Left colon (tissue), 2 donors: ENCODE results near the gene NMNAT3. TPM values are rescaled to one million over a fixed set of nuclear protein-coding genes. Genes with fewer than 3 reads are reported as not detected.
"Not testable (repeated sequence)": the region's sequence is repeated elsewhere in the genome, so short reads cannot be mapped to it uniquely, and the experiment has no call there.

Source experiments
- ATAC-seq: fragments of 200-7000 bp; cut with Tn5 transposase; one replicate; pipeline ENCODE4 v1.9.1; 2020; ENCODE audit warnings: mild to moderate bottlenecking, moderate library complexity
- DNase-seq, 2 donors: peaks; one replicate each; pipeline ENCODE4 v3.0.0-alpha.2; 2020
- intact Hi-C, 2 donors: fragments of 100-400 bp; cut with DNase I in 1 of 2; cut with micrococcal nuclease in 1 of 2; formaldehyde crosslinking; loops; one replicate each; pipeline versions ENCODE4 v1.11.2 to v1.14.0; 2022; cut with DNase I, micrococcal nuclease
- total RNA-seq, 2 donors: library from RNA; stranded (reverse); fragmentation: NEBNext Ultra II Directional; extraction: Animal tissue kit (Norgen Biotek cat#: 25700); gene quantifications; one replicate each; pipeline ENCODE4 v1.2.1, GENCODE V29; 2021
- donor health status: DM: no; HTN: no; CAD: no.
- donor health status: DM: yes; HTN: yes; CAD: no.

NMNAT3 gene
- total RNA-seq, 2 donors from 2014 or later, result 6.2 to 8.7 TPM

DNA sequence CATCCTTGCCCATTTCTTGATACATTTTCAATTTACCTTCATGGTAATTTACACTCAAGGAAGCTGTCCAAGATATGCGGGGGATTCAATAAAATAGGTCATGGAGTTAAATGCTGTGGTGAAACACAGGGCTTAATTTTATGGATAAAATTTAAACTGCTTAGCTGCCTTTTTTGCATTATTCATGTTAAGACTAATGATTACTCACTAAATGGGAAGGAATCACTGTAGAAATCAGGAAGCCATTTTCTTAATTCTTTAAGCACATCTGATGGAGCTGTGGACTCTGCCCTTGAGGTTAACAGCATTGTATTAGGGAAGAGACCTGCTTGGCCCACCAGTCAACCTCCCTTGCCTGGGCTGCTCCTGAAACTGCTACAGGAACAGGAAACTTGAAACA is 75.8 kb downstream of the NMNAT3 start:
- DNase-seq, result no peak
- ATAC-seq, result no peak
- intact Hi-C loops, result no loop called here

DNA sequence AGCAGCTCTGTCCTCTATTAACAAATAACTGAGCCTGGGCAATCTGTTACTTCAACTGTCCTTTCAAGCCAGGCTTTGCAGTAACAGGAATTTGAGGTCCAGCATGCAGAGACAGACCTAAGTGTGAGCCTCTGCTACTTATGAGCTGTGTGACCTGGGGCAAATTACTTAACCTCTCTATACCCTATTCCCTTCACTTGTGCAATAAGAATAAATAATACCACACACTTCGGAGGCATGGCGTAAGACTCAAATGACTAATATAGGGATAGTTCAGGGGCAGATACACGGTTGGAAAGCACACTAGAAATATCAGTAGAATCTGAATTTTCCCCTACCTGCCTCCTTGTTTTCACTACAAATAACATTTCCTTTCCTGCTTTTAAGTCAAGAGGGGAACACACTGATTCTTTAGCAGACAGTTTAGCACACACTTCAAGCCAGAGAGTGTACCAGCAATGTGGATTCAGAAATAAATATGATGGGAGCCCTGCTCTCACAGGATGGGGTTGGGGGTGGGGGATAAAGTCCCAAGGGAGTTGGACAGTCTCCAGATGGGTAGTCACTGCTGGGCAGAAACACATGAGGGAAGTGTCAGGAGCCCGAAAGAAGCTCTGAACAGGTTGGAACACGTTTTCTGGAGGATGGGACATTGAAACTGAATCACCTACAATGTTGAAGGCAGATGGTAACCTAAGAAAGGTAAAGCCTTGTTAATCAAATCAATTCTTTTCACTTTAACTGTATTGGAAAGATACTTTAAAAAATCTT is 76.4 kb downstream of the NMNAT3 start:
- intact Hi-C loops, result no loop called here
- no peak for ATAC-seq
- DNase-seq, result no peak

DNA sequence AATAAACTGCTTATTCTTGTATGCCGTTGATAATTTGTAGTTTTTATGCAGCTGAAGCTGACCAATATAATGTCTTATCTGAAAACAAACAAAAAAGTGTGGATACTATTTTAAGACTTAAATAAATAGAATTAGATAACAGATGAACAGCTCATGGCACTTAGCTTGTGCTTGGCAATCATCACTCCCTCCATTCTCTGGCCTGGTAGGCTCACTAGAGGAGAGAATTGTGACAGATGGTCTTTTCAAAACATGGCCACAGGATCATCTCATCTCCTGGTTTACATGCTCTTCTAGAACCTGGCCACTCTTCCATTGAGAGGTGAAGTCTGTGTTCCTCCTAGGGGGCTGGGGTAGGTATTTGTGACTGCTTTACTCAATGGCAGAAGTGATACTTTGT is 79.8 kb downstream of the NMNAT3 start:
- peak; percentile 33 for ATAC-seq
- no peak for DNase-seq
- intact Hi-C loops, result no loop called here

DNA sequence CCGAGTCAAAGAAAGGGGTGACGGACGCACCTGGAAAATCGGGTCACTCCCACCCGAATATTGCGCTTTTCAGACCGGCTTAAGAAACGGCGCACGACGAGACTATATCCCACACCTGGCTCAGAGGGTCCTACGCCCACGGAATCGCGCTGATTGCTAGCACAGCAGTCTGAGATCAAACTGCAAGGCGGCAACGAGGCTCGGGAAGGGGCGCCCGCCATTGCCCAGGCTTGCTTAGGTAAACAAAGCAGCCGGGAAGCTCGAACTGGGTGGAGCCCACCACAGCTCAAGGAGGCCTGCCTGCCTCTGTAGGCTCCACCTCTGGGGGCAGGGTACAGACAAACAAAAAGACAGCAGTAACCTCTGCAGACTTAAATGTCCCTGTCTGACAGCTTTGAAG is 86.6 kb downstream of the NMNAT3 start:
- intact Hi-C loops, ATAC-seq, DNase-seq: not testable (repeated sequence)

DNA sequence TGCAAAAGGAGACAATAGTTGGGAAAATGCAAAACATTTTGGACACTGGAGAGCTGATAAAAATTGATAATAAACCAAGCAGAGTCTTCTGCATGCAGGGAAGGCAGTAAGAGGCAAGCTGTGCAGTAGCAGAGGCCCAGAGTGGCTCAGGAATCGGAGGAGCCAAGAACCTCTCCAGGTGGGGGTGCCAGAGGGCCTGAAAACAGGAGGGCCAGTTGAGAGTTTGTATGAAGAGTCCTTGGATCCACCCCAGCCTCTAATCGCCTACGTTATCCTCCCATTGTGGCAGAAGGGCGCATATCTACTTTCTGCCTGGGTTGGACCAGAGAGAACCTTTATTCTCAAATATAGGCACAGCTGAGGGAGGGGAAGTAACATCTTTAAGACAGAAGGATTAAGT is 89.3 kb downstream of the NMNAT3 start:
- intact Hi-C loops, result no loop called here
- ATAC-seq, result peak; percentile 59
- DNase-seq, result peak in 1 of 2 donors; percentile 31

DNA sequence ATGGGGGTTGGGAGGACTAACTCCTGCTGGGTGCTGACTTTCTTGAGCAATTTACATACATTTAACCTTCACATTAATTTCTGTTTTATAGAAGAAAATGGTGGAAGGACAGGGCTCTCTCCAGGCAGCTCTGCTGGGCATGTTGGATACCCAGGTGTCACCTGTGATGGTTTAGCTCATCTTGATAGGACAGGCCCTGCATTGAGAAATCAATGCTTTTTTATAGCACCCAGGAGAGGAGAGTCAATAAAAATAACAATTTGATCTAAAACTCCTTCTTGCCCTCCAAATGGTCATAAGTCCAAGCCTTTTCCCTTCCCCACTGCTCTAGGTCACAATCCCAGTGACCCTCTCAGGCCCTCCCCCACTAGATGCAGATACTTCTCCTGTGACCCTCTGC is 90.0 kb downstream of the NMNAT3 start:
- intact Hi-C loops, result no loop called here
- ATAC-seq (no peak), DNase-seq (no peak)

DNA sequence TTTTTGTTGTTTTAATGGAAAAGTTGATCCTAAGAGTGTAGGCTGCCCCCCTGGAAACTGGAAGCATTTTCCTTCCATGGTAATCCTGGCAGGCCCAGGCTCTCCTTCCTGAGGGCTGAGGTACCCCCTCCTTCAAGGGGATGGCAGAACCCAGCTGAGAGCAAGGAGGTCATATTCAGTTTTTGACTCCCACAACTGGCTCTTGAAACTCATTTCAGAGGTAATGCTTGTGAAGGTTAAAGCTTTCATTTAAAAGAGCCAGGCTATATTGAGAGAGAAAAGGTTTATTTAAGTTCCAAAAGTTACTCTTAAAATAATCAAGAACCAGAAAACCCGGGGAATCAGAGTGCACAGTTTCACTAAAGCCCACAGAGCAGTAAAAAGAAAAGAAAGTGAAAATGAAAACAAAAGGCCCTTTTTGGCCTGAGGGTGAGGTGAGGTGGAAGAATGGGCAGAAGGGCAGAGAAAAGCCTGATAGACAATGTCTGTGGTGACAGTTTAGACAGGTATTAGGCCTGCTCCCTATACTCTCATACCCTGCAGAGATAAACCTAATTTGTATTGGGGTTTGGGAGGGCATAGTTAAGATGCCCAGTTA is 91.3 kb downstream of the NMNAT3 start:
- intact Hi-C loops, result no loop called here
- DNase-seq (no peak), ATAC-seq (no peak)

DNA sequence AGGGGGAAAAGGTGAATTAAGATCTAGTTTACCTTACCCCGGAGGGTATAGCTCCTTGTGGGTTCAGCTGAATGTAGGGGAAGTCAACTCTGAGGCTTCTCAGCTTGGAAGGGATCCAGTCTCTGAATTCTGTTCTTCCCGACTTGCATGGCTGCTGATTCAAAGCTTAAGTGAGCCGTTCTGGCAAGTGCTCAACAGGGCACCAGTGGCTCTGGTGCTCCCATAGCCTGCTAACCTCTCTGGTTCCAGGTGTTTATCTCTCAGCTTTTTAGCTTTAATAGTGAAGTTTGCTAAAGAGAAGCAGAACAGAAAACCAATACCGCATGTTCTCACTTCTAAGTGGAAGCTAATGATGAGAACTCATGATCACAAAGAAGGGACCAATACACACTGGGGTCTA is 92.0 kb downstream of the NMNAT3 start:
- intact Hi-C loops, result no loop called here
- ATAC-seq, result no peak
- DNase-seq, result no peak

DNA sequence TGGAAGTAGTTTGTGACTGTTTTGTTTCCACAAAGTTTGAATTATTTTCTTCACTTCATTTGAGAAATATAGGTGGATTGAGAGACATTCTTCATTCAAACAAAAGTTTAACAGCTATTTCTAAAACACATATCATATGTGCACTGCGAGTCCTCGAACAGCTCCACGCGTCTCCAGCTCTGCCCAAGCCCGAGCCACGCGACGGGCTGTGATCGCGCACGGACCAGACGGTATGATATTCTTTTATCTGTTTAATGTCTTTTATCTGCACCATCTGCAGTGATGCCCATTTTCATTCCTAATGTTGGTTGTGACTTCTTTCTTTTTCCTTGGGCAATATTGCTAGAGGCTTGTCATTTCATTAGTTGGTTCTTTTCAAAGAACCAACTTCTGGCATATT is 94.1 kb downstream of the NMNAT3 start:
- intact Hi-C loops, DNase-seq, ATAC-seq: not testable (repeated sequence)

DNA sequence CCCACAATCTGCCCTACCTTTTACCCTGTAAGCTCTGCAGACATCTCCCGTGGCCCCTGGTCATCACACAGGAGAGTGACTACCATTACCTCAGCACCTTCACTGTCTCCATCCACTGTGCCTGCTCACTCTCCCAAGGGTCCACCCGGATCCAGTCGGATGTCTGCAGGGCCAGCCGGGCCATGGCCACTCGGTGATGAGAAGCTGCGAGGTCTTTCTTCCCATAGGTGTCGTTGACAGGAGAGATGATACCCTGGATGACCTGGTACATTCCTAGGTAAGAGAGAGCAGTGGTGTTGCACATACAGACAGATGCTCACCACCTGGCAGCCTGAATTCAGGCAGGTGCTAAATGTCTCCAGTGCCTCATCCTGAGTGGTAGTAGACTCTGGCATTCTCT is 99.0 kb downstream of the NMNAT3 start:
- no peak for DNase-seq
- intact Hi-C loops, result no loop called here
- no peak for ATAC-seq

DNA sequence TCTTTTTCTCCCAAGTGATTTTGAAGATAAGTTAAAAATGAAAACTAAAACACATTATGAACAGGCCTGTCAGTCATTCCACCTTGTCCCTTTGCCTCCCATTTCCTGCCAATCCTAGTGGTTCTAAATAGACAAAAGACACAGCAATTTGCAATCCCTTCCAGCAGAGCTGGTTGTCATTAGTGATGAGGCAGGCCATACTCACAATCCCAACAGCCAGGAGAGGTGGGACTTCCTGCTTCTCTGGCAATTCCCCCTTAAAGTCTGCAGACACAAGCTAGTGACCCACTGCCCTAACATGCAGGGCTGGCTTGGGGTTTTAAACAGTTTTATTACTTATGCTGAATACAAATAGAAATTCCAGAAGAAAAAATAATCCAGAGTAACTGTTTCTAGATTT is 99.9 kb downstream of the NMNAT3 start:
- no peak for ATAC-seq

DNA sequence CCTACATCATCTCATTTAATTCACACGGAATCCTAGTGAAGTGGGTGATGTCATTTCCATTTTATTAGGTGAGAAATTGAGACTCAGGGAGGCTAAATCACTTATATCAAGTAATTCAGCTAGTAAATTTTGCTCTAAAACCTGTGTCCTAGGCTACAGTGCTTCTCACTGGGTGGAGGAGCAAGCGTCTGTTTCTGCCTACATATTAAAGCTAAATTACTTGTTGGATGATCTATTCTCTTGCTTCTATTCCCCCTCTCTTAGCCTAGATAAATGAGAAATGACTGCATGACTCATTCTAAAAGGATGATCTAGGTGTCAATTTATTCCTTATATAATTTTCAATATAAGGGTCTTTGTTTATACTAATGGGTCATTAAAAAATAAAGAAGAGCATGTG is 100.4 kb downstream of the NMNAT3 start:
- intact Hi-C loops, result no loop called here
- ATAC-seq, result no peak

More for the DNA sequence above, 99.9 kb downstream of the NMNAT3 start:
- intact Hi-C loops, result no loop called here
- DNase-seq, result no peak

DNA sequence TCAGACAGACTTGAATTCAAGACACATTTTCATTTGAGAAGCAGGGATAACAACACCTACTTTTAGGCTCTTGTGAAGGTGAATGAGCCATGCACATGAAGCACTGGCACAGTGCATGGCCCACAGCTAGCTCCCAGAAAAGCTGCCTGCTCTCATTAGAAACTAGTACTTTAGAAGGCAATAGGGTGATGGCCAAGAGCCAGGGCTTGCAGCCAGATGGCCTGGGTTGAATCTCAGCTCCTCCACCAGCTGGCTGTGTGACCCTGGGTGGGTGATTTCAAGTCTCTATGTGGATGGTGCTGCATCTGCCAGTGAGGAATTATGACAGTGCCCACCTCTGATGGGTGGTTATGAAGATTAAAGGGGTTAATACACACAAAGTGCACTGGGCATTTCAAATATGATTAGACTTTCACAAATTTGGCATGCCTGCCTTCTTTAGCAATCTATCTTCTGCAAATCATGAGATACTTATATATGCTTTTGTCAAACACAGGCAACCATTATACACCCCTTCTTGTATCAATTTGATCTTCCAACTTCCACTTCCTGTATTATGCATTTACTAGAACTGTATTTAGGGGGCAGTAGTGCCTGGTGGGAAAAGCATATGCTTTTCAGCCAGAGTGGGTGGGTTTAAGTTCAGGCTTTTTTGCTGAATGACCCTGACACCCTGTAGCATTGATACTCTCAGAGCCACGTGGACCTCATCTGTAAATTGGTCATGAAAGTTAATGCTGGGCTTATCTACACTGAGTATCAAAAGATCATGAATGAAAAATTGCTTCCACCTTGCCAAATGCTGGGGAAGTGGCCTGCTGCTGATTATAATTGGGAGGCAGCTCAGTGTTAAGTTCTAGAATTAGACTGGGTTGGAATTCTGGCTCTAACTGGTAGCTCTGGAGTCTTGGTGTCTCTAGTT is 103.5 kb downstream of the NMNAT3 start:
- DNase-seq (peak in 1 of 2 donors; percentile 25), ATAC-seq (no peak)
- intact Hi-C loops, result no loop called here

More for the DNA sequence above, 100.4 kb downstream of the NMNAT3 start:
- DNase-seq, result no peak

DNA sequence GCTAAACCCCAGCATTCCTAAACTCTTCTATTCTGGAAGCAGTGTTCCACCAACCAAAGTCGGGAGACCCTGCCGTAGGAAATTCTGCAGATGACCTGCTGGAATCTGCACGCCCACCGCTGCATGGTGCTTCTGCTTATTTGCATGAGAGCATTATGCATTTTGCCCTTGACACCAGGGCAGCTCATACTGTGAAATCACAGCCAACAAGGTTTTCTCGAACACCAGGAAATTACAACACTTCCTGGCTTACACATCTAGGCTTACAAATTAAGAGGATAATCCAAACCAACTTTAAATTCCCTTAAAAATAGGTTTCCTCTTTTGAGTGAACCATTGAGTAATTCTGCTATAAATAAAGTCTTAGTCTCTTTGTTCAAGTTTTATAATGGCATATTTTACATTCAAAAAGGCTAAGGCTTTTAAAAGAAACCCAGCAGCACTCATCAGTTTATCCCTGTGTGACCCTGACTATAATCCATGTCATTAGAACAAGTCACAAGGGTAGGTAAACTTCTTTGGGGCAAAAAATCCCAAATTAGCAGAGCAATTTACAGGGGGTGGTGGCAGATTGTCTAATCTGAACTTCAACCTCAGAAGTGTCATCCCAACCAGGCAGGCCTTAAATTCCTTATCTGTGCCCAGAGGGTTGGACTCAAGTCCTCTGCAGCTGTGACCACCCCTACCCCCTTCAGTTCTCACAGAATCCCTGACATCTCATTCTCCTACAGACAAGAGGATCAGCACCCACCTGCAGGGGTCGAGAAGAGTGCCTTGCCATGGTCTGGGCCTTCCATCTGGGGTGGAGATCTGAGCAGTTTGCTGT is 104.7 kb downstream of the NMNAT3 start:
- DNase-seq (no peak), ATAC-seq (no peak)
- intact Hi-C loops, result no loop called here

DNA sequence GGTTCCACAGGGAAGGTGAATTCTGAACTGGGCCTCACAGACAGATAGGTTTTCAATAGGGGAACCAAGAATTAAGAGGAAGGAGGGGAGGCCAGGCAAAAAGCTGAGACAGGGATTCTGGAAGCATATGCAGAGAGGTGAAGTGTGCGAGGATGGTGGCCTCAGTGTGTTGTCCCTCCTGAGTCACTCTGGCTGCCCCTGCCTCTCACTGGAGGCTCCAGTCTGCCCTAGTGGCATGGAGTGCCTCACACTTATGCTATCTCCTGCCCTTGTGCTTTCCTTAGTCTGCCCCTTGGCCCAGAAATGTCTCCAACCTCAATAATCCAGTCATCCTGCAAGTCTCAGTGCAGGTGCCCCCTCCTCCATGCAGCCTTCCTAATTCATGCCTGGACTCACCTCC is 106.1 kb downstream of the NMNAT3 start:
- ATAC-seq, result no peak

DNA sequence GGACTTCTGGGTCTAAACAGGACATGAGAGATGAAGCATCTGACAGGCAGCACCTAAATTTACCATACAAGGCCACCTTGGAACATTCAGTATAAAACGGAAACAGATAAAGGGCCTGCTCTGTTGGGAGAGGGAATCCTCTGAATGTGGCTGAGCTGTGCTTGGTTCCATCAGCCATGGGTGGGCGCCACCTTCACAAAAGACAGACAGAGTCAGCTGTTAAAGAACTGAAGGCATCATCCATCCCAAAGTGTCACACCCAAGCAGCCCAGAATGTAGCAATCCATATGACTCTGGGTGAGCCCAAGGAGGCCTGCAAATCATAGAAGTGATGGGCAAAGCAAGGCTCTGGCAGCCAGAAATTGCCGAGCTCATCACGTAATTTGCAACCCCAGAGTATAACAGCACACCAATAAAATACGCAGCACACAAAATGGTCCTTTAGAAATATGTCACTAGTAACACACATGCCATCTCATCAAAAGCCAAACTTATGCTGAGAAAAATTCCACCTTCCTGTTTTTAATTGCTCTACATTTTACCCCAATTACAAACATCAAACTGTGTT is 113.4 kb downstream of the NMNAT3 start:
- intact Hi-C loops, result loop anchor here in 1 of 2 donors (5.0 kb wide), 1 partner anchor 137 kb away; no protein-coding TSS in a partner anchor
- no peak for DNase-seq
- ATAC-seq, result peak; percentile 56

More for the DNA sequence above, 106.1 kb downstream of the NMNAT3 start:
- DNase-seq, result no peak
- intact Hi-C loops, result no loop called here

DNA sequence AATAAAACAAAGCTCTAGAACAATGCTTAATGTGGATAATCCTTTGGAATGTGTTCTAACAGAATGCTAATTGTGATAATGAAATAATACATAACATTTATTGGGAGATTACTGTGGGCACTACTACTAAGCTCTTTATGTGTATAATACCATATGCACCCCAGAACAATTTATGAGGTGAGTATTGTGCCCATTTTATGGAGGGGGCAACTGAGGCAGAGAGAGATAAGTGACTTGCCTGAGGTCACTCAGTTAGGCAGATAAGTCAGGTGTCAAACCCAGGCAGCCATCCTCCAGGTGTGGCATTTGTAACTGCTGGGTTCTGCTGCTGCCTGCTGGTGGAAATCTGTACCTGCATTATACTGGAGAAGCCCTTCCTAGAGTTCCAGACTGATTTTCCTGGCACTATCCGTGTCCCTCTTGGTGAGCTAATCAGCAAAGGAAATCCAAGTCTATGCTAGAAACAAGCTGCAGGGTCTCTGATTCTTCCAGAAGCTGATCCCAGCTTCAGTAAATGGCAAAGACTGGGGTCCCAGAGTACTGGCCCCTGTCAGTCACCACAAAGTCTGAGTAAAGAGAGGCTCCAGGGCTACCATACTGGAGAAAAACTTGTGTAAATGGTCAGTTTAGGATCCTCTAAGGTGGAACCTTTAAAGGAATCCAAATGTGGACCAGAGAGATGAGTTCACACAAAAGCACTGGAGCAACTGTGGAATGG is 115.7 kb downstream of the NMNAT3 start:
- DNase-seq, result no peak
- ATAC-seq, result peak; percentile 86
- intact Hi-C loops, result loop anchor here in 1 of 2 donors (5.0 kb wide), 1 partner anchor 135 kb away; no protein-coding TSS in a partner anchor
